Cardiac muscle cell (in vitro differentiated cells and primary cell): ENCODE data around the gene SRD5A1. TPM values are rescaled to one million over a fixed set of nuclear protein-coding genes. Genes with fewer than 3 reads are reported as not detected.
A peak's percentile ranks its signal among the peaks of the same experiment; 100 is the strongest.
"Not testable (repeated sequence)": the region's sequence is repeated elsewhere in the genome, so short reads cannot be mapped to it uniquely, and the experiment has no call there.

ENCODE experiments used
- DNase-seq, 2 donors: peaks; one replicate each; pipeline versions ENCODE4 v3.0.0 to v3.0.0-alpha.2; 2010 to 2017; ENCODE audit warnings: low read depth in 1 of 2, low spot score in 1 of 2
- H3K27ac ChIP-seq: fragments of 200-600 bp; sonication (generic); 2 replicates; pipeline ENCODE4 v1.5.1; 2016
- H3K27me3 ChIP-seq: fragments of 200-600 bp; sonication (generic); 2 replicates; pipeline ENCODE4 v1.6.0; 2016; ENCODE audit warnings: control low read depth
- H3K36me3 ChIP-seq: fragments of 200-600 bp; sonication (generic); 2 replicates; pipeline ENCODE4 v1.5.1; 2016; ENCODE audit warnings: control low read depth
- H3K4me1 ChIP-seq: fragments of 200-600 bp; sonication (generic); 2 replicates; pipeline ENCODE4 v1.8.1; 2017; ENCODE audit warnings: low read depth, mild to moderate bottlenecking, mixed run types
- H3K4me3 ChIP-seq: fragments of 200-600 bp; sonication (generic); 2 replicates; pipeline ENCODE4 v1.5.1; 2016; ENCODE audit warnings: mild to moderate bottlenecking
- H3K9me3 ChIP-seq: fragments of 200-600 bp; sonication (generic); 2 replicates; pipeline ENCODE4 v1.5.1; 2017; ENCODE audit warnings: low read depth, mild to moderate bottlenecking, control low read depth
- polyA plus RNA-seq: library from polyadenylated mRNA; unstranded; fragments of >200 nt; fragmentation: Nextera tagmentation; extraction: Ambion mirVana; gene quantifications from 2 replicates; pipeline ENCODE4 v1.2.1, GENCODE V29; 2016
- total RNA-seq: library from RNA; depleted of rRNA; stranded (reverse); fragments of >200 nt; gene quantifications from 2 replicates; pipeline ENCODE4 v1.2.3, GENCODE V29; 2016
- TF ChIP-seq, protein P1 (sequence below): IDR thresholded peaks from 2 replicates; pipeline ENCODE4 v1.5.1; 2012; ENCODE audit warnings: low read depth, mild to moderate bottlenecking, low read length

Gene SRD5A1
- total and polyA plus RNA-seq, 2 experiments from 2014 or later = 20.1 to 29.9 TPM

- TF ChIP-seq, protein P1, sequence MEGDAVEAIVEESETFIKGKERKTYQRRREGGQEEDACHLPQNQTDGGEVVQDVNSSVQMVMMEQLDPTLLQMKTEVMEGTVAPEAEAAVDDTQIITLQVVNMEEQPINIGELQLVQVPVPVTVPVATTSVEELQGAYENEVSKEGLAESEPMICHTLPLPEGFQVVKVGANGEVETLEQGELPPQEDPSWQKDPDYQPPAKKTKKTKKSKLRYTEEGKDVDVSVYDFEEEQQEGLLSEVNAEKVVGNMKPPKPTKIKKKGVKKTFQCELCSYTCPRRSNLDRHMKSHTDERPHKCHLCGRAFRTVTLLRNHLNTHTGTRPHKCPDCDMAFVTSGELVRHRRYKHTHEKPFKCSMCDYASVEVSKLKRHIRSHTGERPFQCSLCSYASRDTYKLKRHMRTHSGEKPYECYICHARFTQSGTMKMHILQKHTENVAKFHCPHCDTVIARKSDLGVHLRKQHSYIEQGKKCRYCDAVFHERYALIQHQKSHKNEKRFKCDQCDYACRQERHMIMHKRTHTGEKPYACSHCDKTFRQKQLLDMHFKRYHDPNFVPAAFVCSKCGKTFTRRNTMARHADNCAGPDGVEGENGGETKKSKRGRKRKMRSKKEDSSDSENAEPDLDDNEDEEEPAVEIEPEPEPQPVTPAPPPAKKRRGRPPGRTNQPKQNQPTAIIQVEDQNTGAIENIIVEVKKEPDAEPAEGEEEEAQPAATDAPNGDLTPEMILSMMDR = no peak
- Histone ChIP-seq H3K4me1 (no peaks in the 10 kb centered on the region), H3K27me3 (no peaks in the 10 kb centered on the region), H3K9me3 (no peaks in the 10 kb centered on the region), H3K4me3 (no peak overlapping the region), H3K36me3 (no peaks in the 10 kb centered on the region), H3K27ac (no peak overlapping the region)
- DNase-seq = no peak
These were observed 9.4 kb downstream of the SRD5A1 start for GRCh38 chr5:6642655-6643054.

- Histone ChIP-seq H3K27ac (no peak overlapping the region), H3K27me3 (no peaks in the 10 kb centered on the region), H3K4me3 (no peak overlapping the region), H3K4me1 (no peaks in the 10 kb centered on the region), H3K9me3 (no peaks in the 10 kb centered on the region), H3K36me3 (no peaks in the 10 kb centered on the region)
- TF ChIP-seq, protein P1 = no peak
- DNase-seq = no peak
These were observed 11.6 kb downstream of the SRD5A1 start for GRCh38 chr5:6644794-6645241.

DNA sequence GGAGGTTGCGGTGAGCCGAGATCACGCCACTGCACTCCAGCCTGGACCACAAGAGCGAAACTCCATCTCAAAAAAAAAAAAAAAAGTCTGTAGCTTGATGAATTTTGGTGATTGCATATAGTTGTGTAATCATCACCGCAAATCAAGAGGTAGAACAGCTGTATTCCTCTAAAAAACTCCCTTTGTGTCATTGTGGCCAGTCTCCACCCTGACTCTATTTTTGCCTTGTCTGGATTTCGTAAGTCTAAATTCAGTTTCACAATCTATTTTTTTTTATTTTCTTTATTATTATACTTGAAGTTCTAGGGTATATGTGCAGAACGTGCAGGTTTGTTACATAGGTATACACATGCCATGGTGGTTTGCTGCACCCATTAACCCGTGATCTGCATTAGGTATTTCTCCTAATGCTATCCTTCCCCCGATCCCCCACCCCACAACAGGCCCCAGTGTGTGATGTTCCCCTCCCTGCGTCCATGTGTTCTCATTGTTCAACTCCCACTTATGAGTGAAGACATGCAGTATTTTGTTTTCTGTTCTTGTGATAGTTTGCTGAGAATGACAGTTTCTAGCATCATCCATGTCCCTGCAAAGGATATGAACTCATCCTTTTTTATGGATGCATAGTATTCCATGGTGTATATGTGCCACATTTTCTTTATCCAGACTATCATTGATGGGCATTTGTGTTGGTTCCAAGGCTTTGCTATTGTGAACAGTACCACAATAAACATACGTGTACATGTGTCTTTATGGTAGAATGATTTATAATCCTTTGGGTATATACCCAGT is 12.5 kb downstream of the SRD5A1 start:
- H3K4me1 ChIP-seq = not testable (repeated sequence)

GRCh38 chr5:6649186-6649585 is 15.9 kb downstream of the SRD5A1 start:
- no peaks in the 10 kb centered on the region for H3K9me3 ChIP-seq
- TF ChIP-seq, protein P1 = no peak
- peak in 1 of 2 donors; percentile 42 for DNase-seq

More for the DNA sequence above, 12.5 kb downstream of the SRD5A1 start:
- peak in 1 of 2 donors; percentile 44 for DNase-seq
- H3K4me3 ChIP-seq, H3K9me3 ChIP-seq, H3K27me3 ChIP-seq, H3K36me3 ChIP-seq, H3K27ac ChIP-seq: not testable (repeated sequence)

DNA sequence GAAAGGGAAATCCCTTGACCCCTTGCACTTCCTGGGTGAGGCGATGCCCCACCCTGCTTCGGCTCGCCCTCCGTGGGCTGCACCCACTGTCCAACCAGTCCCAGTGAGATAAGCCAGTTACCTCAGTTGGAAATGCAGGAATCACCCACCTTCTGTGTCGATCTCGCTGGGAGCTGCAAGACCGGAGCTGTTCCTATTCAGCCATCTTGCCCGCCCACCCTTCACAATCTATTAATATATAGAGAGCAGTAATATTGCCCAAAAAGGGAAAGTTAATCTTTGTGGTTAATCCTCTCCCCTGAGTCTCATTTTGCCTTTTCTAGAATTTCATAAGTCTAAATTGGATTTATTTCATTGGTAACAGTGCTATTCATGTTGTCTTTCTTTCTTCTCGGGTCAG is 16.4 kb downstream of the SRD5A1 start:
- no peak for DNase-seq
- H3K36me3 ChIP-seq = no peaks in the 10 kb centered on the region
- TF ChIP-seq, protein P1 = no peak

More at GRCh38 chr5:6649186-6649585, 15.9 kb downstream of the SRD5A1 start:
- Histone ChIP-seq H3K36me3 (no peaks in the 10 kb centered on the region), H3K27me3 (no peaks in the 10 kb centered on the region), H3K27ac (no peak overlapping the region), H3K4me3 (no peak overlapping the region), H3K4me1 (no peaks in the 10 kb centered on the region)

GRCh38 chr5:6652025-6652424 is 18.8 kb downstream of the SRD5A1 start:
- H3K4me1 ChIP-seq = no peaks in the 10 kb centered on the region
- no peak for DNase-seq
- H3K27ac ChIP-seq = no peak overlapping the region
- no peak overlapping the region for H3K4me3 ChIP-seq
- TF ChIP-seq, protein P1 = no peak
- no peaks in the 10 kb centered on the region for H3K9me3 ChIP-seq
- no peaks in the 10 kb centered on the region for H3K27me3 ChIP-seq
- no peaks in the 10 kb centered on the region for H3K36me3 ChIP-seq

More for the DNA sequence above, 16.4 kb downstream of the SRD5A1 start:
- Histone ChIP-seq H3K4me3 (no peak overlapping the region), H3K27ac (no peak overlapping the region), H3K9me3 (no peaks in the 10 kb centered on the region), H3K27me3 (no peaks in the 10 kb centered on the region), H3K4me1 (no peaks in the 10 kb centered on the region)
